Uterus (tissue), 4 donors: ENCODE data around the gene PCED1A. TPM values are rescaled to one million over a fixed set of nuclear protein-coding genes. Genes with fewer than 3 reads are reported as not detected.

ENCODE experiments used
- DNase-seq, 2 donors: peaks; one replicate each; pipeline ENCODE4 v3.0.0-alpha.2; 2019 to 2020
- H3K27ac ChIP-seq, 2 donors: fragments of 200-600 bp; sonication (generic); 1 replicate in 1 of 2; 2 replicates in 1 of 2; pipeline ENCODE4 v1.5.1; 2016 to 2018
- H3K27me3 ChIP-seq, 2 donors: fragments of 200-600 bp; sonication (generic); one replicate each; pipeline ENCODE4 v1.5.1; 2018 to 2019; ENCODE audit warnings: control low read depth in 1 of 2
- H3K36me3 ChIP-seq, 2 donors: fragments of 200-600 bp; sonication (generic); one replicate each; pipeline ENCODE4 v1.5.1; 2019; ENCODE audit warnings: control low read depth in 1 of 2
- H3K4me1 ChIP-seq, 2 donors: fragments of 200-600 bp; sonication (generic); one replicate each; pipeline ENCODE4 v1.5.1; 2018 to 2019; ENCODE audit warnings: control low read depth in 1 of 2
- H3K4me3 ChIP-seq, 2 donors: fragments of 200-600 bp; sonication (generic); 1 replicate in 1 of 2; 2 replicates in 1 of 2; pipeline ENCODE4 v1.5.1; 2018 to 2019; ENCODE audit warnings: mild to moderate bottlenecking in 1 of 2
- H3K9me3 ChIP-seq, 2 donors: fragments of 200-600 bp; sonication (generic); one replicate each; pipeline ENCODE4 v1.5.1; 2019; ENCODE audit warnings: control low read depth in 1 of 2
- POLR2A ChIP-seq, 2 donors: fragments of 450-650 bp; IDR thresholded peaks; one replicate each; pipeline ENCODE4 v1.6.1; 2016; ENCODE audit warnings: antibody characterized with exemption in 2 of 2, mild to moderate bottlenecking in 1 of 2, moderate library complexity in 1 of 2
- intact Hi-C: fragments of 100-400 bp; cut with DNase I; formaldehyde crosslinking; loops from one replicate; pipeline ENCODE4 v1.15.1; 2023; ENCODE audit warnings: low total_unique reads
- total RNA-seq, 4 donors: library from RNA; depleted of rRNA in 3 of 4; stranded (reverse); fragments of >200 nt in 3 of 4; gene quantifications; one replicate each; pipeline versions ENCODE4 v1.1.0 to v1.2.4, GENCODE V29; 2014 to 2023
- TF ChIP-seq, protein P1 (sequence below), 4 experiments: fragments of 200-600 bp in 2 of 4; fragments of 450-650 bp in 2 of 4; sonication (generic) in 2 of 4; IDR thresholded peaks; one replicate each; pipeline ENCODE4 v1.5.1; 2016 to 2019; ENCODE audit warnings: antibody characterized with exemption in 4 of 4, mild to moderate bottlenecking in 2 of 4, moderate library complexity in 1 of 4
- donor health status: DM: yes; HTN: yes; CAD: no.

The PCED1A gene
- total RNA-seq, 4 donors from 2014 or later: 13.5 to 43.6 (median 31.3) TPM

DNA sequence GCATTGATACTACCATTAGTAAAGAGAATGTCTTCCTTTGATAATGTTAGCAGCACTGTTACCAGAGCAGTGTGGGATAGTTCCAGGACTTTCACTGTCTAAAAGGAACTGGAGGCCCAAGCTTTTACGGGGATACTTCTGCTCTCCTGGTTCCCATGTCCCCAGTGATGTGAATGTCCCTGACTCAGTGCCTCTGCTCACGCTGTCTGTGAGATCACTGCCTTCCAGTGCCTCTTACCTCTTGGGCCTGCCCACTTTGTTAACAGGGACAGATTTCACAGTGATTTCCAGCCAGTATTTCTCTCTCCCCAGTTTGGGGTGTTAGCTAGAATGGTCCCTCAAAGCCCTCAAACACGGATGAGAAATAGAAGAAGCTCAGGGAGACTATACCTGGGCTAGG, 47.3 kb upstream of the PCED1A start:
- no peaks in the 10 kb centered on the region for H3K9me3 ChIP-seq
- no peak overlapping the region for H3K4me3 ChIP-seq
- no peaks in the 10 kb centered on the region for H3K27me3 ChIP-seq
- no peak overlapping the region for H3K27ac ChIP-seq
- H3K4me1 ChIP-seq: no peaks in the 10 kb centered on the region
- TF ChIP-seq POLR2A (IDR thresholded peaks at IDR 0.05): no peak
- TF ChIP-seq, protein P1, sequence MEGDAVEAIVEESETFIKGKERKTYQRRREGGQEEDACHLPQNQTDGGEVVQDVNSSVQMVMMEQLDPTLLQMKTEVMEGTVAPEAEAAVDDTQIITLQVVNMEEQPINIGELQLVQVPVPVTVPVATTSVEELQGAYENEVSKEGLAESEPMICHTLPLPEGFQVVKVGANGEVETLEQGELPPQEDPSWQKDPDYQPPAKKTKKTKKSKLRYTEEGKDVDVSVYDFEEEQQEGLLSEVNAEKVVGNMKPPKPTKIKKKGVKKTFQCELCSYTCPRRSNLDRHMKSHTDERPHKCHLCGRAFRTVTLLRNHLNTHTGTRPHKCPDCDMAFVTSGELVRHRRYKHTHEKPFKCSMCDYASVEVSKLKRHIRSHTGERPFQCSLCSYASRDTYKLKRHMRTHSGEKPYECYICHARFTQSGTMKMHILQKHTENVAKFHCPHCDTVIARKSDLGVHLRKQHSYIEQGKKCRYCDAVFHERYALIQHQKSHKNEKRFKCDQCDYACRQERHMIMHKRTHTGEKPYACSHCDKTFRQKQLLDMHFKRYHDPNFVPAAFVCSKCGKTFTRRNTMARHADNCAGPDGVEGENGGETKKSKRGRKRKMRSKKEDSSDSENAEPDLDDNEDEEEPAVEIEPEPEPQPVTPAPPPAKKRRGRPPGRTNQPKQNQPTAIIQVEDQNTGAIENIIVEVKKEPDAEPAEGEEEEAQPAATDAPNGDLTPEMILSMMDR (IDR thresholded peaks at IDR 0.05): no peak
- DNase-seq: no peak
- intact Hi-C loops: no loop called here
- H3K36me3 ChIP-seq: no peaks in the 10 kb centered on the region

DNA sequence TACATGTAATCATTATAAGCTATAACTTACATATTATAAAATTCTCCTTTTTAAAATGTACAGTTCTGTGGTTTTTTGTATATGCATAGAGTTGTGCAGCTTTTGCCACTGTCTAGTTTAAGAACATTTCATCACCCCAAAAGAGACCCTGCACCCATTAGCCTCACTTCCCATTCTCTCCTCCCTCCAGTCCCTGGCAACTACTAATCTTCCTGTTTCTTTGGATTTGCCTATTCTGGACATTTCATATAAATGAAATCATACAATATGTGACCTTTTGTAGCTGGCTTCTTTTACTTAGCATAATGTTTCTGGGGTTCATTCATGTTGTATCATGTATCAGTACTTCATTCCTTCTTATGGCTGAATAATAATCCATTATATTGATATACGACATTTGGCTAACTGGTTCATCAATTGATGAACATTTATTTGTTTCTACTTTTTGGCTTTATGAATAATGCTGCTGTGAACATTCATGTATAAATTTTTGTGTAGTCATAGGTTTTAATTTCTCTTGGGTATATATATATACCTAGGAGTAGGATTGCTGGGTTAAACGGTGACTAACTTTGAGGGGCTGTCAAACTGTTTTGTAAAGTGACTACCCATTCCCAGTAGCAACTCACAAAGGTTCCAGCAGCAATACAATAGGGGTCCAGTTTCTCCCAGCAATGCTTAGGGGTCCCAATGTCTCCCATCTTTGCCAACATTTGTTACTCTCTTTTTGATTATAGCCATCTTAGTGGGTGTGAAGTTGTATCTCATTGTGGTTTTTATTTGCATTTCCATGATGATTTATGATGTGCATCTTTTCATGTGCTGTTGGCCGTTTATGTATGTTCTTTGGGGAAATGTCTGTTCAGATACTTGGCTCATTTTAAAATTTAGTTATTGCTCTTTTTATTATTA, 43.5 kb upstream of the PCED1A start:
- no peaks in the 10 kb centered on the region for H3K9me3 ChIP-seq
- no peak for DNase-seq
- H3K27me3 ChIP-seq: no peaks in the 10 kb centered on the region
- no peaks in the 10 kb centered on the region for H3K4me1 ChIP-seq
- intact Hi-C loops: no loop called here
- no peak for TF ChIP-seq POLR2A (IDR thresholded peaks at IDR 0.05)
- TF ChIP-seq, protein P1 (IDR thresholded peaks at IDR 0.05): no peak
- H3K4me3 ChIP-seq: no peak overlapping the region
- H3K27ac ChIP-seq: no peak overlapping the region
- H3K36me3 ChIP-seq: no peaks in the 10 kb centered on the region

DNA sequence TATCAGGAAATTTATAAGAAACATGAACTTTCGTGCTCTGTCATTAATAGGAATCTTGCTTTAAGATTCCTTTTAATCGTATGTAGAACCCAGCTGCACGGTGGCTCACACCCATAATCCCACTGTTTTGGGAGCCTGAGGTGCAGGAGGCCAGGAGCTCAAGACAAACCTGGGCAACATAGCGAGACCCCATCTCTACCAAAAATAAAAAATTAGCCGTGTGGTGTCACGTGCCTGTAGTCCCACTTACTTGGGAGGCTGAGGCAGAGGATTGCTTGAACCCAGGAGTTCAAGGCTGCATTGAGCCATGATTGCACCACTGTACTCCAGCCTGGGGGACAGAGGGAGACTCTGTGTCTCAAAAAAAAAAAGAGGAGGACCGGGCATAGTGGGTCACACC, 40.2 kb upstream of the PCED1A start:
- Histone ChIP-seq H3K4me3 (no peak overlapping the region), H3K4me1 (no peaks in the 10 kb centered on the region), H3K27me3 (no peaks in the 10 kb centered on the region), H3K9me3 (no peaks in the 10 kb centered on the region), H3K36me3 (no peaks in the 10 kb centered on the region), H3K27ac (no peak overlapping the region)
- no peak for DNase-seq
- intact Hi-C loops: no loop called here
- TF ChIP-seq, protein P1 (IDR thresholded peaks at IDR 0.05): no peak
- TF ChIP-seq POLR2A (IDR thresholded peaks at IDR 0.05): no peak

DNA sequence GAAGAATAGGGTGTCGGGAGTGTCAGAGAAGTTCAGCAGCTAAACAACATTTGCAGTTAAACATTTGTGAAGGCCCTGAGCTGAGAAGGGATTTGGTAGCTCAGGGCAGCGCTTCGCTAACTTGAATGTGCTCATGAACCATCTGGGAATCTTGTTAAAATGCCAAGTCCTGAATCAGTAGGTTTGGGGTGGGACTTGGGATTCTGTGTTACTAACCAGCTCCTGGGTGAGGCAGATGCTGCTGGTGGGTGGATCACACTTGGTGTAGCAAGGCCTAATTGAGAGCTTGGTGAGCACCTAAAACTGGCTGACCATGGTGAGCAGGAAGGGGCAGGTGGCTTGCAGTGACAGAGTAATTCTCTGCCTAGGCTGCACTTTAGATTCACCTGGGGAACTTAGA, 38.7 kb upstream of the PCED1A start:
- Histone ChIP-seq H3K9me3 (no peaks in the 10 kb centered on the region), H3K36me3 (no peaks in the 10 kb centered on the region), H3K4me3 (no peak overlapping the region), H3K27me3 (no peaks in the 10 kb centered on the region), H3K4me1 (no peaks in the 10 kb centered on the region), H3K27ac (no peak overlapping the region)
- intact Hi-C loops: no loop called here
- no peak for DNase-seq
- TF ChIP-seq, protein P1 (IDR thresholded peaks at IDR 0.05): no peak
- TF ChIP-seq POLR2A (IDR thresholded peaks at IDR 0.05): no peak

DNA sequence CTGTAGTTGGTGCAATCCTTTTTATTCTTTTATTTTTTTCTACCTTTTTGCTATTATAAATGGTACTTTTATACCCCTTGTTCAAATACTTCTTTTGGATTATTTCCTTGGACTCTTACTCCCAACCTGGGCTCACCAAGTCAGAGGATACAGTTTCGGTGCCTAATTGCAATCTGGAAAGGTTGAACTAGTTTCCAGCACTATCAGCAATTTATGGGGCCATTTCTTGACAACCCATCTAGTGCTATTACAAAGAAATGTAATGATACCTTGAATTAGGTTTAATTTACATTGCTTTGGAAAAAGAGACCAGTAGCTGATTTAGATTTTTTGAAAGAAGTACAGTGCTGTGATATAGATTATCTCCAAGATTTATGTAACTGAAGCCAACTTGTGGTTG, 38.1 kb upstream of the PCED1A start:
- Histone ChIP-seq H3K4me3 (no peak overlapping the region), H3K4me1 (no peaks in the 10 kb centered on the region), H3K36me3 (no peaks in the 10 kb centered on the region), H3K27me3 (no peaks in the 10 kb centered on the region), H3K27ac (no peak overlapping the region), H3K9me3 (no peaks in the 10 kb centered on the region)
- intact Hi-C loops: no loop called here
- TF ChIP-seq, protein P1 (IDR thresholded peaks at IDR 0.05): no peak
- TF ChIP-seq POLR2A (IDR thresholded peaks at IDR 0.05): no peak
- no peak for DNase-seq
